ENCODE results near the gene MTTP. TPM values are rescaled to one million over a fixed set of nuclear protein-coding genes. Genes with fewer than 3 reads are reported as not detected.

MTTP gene
- total RNA-seq, 1 donor from 2014 or later: 54.9 TPM

GRCh38 chr4:99651016-99651769, 76.6 kb downstream of the MTTP start:
- Mint-ChIP-seq H3K27ac (no peak overlapping the region), H3K36me3 (ENCODE audit: insufficient read depth) (no peaks in the 10 kb centered on the region), H3K27me3 (no peaks in the 10 kb centered on the region), H3K9me3 (ENCODE audit: low read depth) (no peaks in the 10 kb centered on the region), H3K4me3 (ENCODE audit: low read depth) (no peak overlapping the region), H3K4me1 (ENCODE audit: low read depth) (peaks cover 18% of the 10 kb centered on the region)
- no peak for DNase-seq (ENCODE audit: low spot score, unreplicated experiment)
- TF ChIP-seq, protein P1, sequence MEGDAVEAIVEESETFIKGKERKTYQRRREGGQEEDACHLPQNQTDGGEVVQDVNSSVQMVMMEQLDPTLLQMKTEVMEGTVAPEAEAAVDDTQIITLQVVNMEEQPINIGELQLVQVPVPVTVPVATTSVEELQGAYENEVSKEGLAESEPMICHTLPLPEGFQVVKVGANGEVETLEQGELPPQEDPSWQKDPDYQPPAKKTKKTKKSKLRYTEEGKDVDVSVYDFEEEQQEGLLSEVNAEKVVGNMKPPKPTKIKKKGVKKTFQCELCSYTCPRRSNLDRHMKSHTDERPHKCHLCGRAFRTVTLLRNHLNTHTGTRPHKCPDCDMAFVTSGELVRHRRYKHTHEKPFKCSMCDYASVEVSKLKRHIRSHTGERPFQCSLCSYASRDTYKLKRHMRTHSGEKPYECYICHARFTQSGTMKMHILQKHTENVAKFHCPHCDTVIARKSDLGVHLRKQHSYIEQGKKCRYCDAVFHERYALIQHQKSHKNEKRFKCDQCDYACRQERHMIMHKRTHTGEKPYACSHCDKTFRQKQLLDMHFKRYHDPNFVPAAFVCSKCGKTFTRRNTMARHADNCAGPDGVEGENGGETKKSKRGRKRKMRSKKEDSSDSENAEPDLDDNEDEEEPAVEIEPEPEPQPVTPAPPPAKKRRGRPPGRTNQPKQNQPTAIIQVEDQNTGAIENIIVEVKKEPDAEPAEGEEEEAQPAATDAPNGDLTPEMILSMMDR (IDR thresholded peaks at IDR 0.05; ENCODE audit: unreplicated experiment): no peak

GRCh38 chr4:99651811-99652485, 77.3 kb downstream of the MTTP start:
- no peaks in the 10 kb centered on the region for H3K36me3 Mint-ChIP-seq (ENCODE audit: insufficient read depth)
- no peaks in the 10 kb centered on the region for H3K9me3 Mint-ChIP-seq (ENCODE audit: low read depth)
- no peak for DNase-seq (ENCODE audit: low spot score, unreplicated experiment)
- TF ChIP-seq, protein P1 (IDR thresholded peaks at IDR 0.05; ENCODE audit: unreplicated experiment): no peak
- no peaks in the 10 kb centered on the region for H3K27me3 Mint-ChIP-seq
- H3K4me3 Mint-ChIP-seq (ENCODE audit: low read depth): no peak overlapping the region
- no peak overlapping the region for H3K27ac Mint-ChIP-seq
- peaks cover 12% of the 10 kb centered on the region for H3K4me1 Mint-ChIP-seq (ENCODE audit: low read depth)

DNA sequence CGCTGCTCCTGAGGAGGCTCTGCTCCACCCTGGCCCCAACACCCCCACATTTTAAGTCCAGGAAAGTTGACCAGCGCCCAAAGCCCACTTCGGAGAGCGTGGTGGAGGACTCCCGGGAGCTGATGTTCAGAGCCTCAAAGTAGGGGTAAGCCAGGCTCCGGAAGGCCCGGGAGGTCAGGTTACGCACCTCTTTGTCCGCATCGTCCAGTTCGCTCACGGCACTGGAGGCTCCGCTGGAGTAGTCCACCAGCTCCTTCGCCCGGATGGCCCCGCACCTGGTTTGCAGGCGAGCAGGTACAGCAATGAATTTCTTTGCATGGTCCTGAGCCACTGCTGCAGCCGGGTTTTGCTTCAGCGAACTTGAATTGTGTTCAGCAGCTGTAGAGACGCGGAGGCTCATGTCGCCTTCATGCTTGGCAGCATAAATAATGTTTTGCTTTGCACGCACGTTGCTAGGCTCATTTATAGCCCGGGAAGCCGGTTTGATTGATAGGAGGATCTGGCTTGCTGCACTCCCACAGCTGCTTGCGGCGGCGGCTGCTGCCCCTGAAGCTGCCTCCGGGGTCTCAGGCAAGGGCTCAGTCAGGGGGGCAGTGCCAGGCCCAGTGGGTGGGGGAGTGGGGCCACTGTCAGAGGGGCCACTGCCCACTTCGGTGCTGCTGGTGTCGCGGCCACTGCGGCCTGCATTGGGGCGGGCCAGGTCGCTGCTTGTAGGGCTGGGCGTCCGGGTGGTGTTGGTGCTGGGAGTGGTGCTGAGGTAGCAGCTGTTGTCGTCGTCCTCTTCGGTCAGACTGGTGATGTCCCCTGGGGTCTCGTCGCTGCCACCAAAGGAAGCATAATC, 78.2 kb downstream of the MTTP start:
- no peak overlapping the region for H3K27ac Mint-ChIP-seq
- no peak for DNase-seq (ENCODE audit: low spot score, unreplicated experiment)
- peaks cover 7% of the 10 kb centered on the region for H3K4me1 Mint-ChIP-seq (ENCODE audit: low read depth)

DNA sequence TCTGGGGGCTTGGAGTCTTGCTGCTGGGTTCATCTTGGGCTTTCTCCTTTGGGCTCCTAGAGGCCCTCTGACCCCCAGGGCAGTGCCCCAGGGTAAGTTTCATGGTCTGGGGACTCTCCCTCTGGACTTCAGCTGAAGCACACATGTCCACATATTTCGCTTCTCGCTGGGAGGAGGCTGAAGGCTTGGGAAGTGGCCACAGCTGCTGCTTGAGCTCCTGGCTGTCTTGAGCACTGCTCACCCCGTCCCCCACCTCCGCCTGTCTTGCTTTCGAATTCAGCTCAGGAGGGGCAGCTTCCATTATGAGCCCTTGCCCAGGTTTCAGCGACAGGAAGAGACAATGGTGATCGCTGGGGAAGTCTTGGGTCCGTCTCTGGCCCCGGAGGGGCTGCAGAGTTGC, 79.3 kb downstream of the MTTP start:
- Mint-ChIP-seq H3K4me1 (ENCODE audit: low read depth) (no peaks in the 10 kb centered on the region), H3K36me3 (ENCODE audit: insufficient read depth) (no peaks in the 10 kb centered on the region), H3K27me3 (no peaks in the 10 kb centered on the region), H3K9me3 (ENCODE audit: low read depth) (no peaks in the 10 kb centered on the region), H3K4me3 (ENCODE audit: low read depth) (no peak overlapping the region), H3K27ac (no peak overlapping the region)
- DNase-seq (ENCODE audit: low spot score, unreplicated experiment): no peak
- TF ChIP-seq, protein P1 (IDR thresholded peaks at IDR 0.05; ENCODE audit: unreplicated experiment): no peak

More for the DNA sequence above, 78.2 kb downstream of the MTTP start:
- Mint-ChIP-seq H3K4me3 (ENCODE audit: low read depth) (no peak overlapping the region), H3K9me3 (ENCODE audit: low read depth) (no peaks in the 10 kb centered on the region), H3K27me3 (no peaks in the 10 kb centered on the region), H3K36me3 (ENCODE audit: insufficient read depth) (no peaks in the 10 kb centered on the region)
- TF ChIP-seq, protein P1 (IDR thresholded peaks at IDR 0.05; ENCODE audit: unreplicated experiment): no peak

DNA sequence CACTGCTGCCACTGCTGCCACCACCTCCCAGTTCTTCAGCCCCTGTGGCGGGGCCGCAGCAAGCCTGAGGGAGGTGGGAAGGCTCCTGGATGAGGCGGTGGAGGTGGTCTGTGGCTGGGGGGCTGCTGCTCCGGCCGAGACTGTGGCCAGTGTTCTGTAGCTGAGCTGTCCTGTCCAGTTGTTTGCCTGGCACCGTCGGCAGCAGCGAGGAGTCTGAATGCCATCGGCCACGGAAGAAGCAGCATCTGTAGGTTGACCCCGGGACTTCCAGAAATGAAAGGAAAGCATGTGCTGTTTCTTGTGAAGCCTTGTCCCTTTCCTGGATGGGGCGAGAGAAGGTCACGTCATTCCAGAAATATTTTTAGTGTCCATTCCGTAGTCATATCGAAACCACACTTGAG, 79.7 kb downstream of the MTTP start:
- no peaks in the 10 kb centered on the region for H3K9me3 Mint-ChIP-seq (ENCODE audit: low read depth)
- no peaks in the 10 kb centered on the region for H3K36me3 Mint-ChIP-seq (ENCODE audit: insufficient read depth)
- no peak overlapping the region for H3K27ac Mint-ChIP-seq
- no peak overlapping the region for H3K4me3 Mint-ChIP-seq (ENCODE audit: low read depth)
- DNase-seq (ENCODE audit: low spot score, unreplicated experiment): no peak
- no peaks in the 10 kb centered on the region for H3K4me1 Mint-ChIP-seq (ENCODE audit: low read depth)
- H3K27me3 Mint-ChIP-seq: no peaks in the 10 kb centered on the region
- TF ChIP-seq, protein P1 (IDR thresholded peaks at IDR 0.05; ENCODE audit: unreplicated experiment): no peak

Data from progenitor cell of endocrine pancreas (in vitro differentiated cells).